HCT116 (cell line): Measurements from ENCODE around the gene ATAD3A. TPM values are rescaled to one million over a fixed set of nuclear protein-coding genes. Genes with fewer than 3 reads are reported as not detected.
A peak's percentile ranks its signal among the peaks of the same experiment; 100 is the strongest.
"Not testable (repeated sequence)": the region's sequence is repeated elsewhere in the genome, so short reads cannot be mapped to it uniquely, and the experiment has no call there.

ENCODE experiments used
- ATAC-seq: fragments of 200-7000 bp; cut with Tn5 transposase; 2 replicates; pipeline ENCODE4 v1.9.1; 2020; ENCODE audit warnings: mild to moderate bottlenecking, moderate library complexity
- BruUV-seq: library from RNA; stranded (reverse); fragments of 400-500 nt; replicated peaks from 2 replicates; lab custom pipeline; 2021; lab: Mats Ljungman, UMichigan
- CTCF ChIA-PET: fragments of 300-600 bp; sonication (Branson Sonifier 250); formaldehyde crosslinking; loops from one replicate; lab custom pipeline; 2021; ENCODE audit warnings: antibody characterized with exemption; lab: Charles Lee
- POLR2A ChIA-PET: fragments of 300-600, 350-600 bp; sonication (Branson Sonifier 250); formaldehyde crosslinking; loops from one replicate; lab custom pipeline; 2021; ENCODE audit warnings: antibody characterized with exemption; lab: Charles Lee
- RAD21 ChIA-PET, 2 experiments: fragments of 300-600 bp; sonication (Branson Sonifier 250); formaldehyde crosslinking; loops; one replicate each; lab custom pipeline; 2023; ENCODE audit warnings: low total read pairs in 2 of 2; ENCODE audit not compliant: uncharacterized antibody in 2 of 2, unreplicated experiment in 2 of 2, low non-redundant PET in 1 of 2; lab: Charles Lee
- DNase-seq: peaks from one replicate; pipeline ENCODE4 v3.0.0-alpha.2; 2010; ENCODE audit warnings: low read depth, low spot score
- H2AFZ ChIP-seq: fragments of 200-600 bp; shearing (Covaris generic), sonication (generic); 2 replicates; pipeline ENCODE4 v1.6.1; 2017; ENCODE audit warnings: low read depth, mixed run types, mixed read lengths, antibody characterized with exemption, low read length; ENCODE audit not compliant: poor library complexity, severe bottlenecking
- H3K27ac ChIP-seq: 2 replicates; pipeline ENCODE4 v1.5.1; 2012; ENCODE audit warnings: low read depth, low read length
- H3K27me3 ChIP-seq: fragments of 200-600 bp; sonication (generic); 2 replicates; pipeline ENCODE4 v1.6.1; 2016; ENCODE audit warnings: mixed run types, low read length, mixed read lengths; ENCODE audit not compliant: insufficient read depth
- H3K36me3 ChIP-seq, 2 experiments: fragments of 200-500 bp in 1 of 2; fragments of 200-600 bp in 1 of 2; sonication (Bioruptor generic) in 1 of 2; sonication (generic) in 1 of 2; 2 replicates each; pipeline versions ENCODE4 v1.5.1 to v1.6.1; 2014 to 2016; ENCODE audit warnings: low read length in 2 of 2, inconsistent platforms in 1 of 2, mixed read lengths in 1 of 2, mixed run types in 1 of 2; ENCODE audit not compliant: insufficient read depth in 2 of 2, control insufficient read depth in 1 of 2
- H3K4me1 ChIP-seq, 2 experiments: fragments of 200-600 bp in 1 of 2; sonication (generic) in 1 of 2; 2 replicates each; pipeline versions ENCODE4 v1.5.1 to v1.6.1; 2012 to 2017; ENCODE audit warnings: low read length in 2 of 2, inconsistent platforms in 1 of 2, mild to moderate bottlenecking in 1 of 2, mixed read lengths in 1 of 2, mixed run types in 1 of 2, moderate library complexity in 1 of 2; ENCODE audit not compliant: insufficient read depth in 2 of 2, control insufficient read depth in 1 of 2
- H3K4me2 ChIP-seq: fragments of 200-600 bp; sonication (generic); 2 replicates; pipeline ENCODE4 v1.6.1; 2017; ENCODE audit warnings: mixed run types, low read length, mixed read lengths
- H3K4me3 ChIP-seq, 2 experiments: fragments of 200-600 bp in 1 of 2; sonication (generic) in 1 of 2; replicated peaks in 1 of 2; 2 replicates each; pipeline ENCODE4 v1.5.1; 2011 to 2016; ENCODE audit warnings: low read length in 2 of 2, control low read depth in 1 of 2, low read depth in 1 of 2, mild to moderate bottlenecking in 1 of 2, mixed read lengths in 1 of 2, mixed run types in 1 of 2
- H3K79me2 ChIP-seq: fragments of 200-600 bp; sonication (generic); 2 replicates; pipeline ENCODE4 v1.6.1; 2017; ENCODE audit warnings: mild to moderate bottlenecking, mixed run types, low read length, moderate library complexity, mixed read lengths; ENCODE audit not compliant: insufficient read depth
- H3K9ac ChIP-seq: fragments of 200-600 bp; sonication (generic); 2 replicates; pipeline ENCODE4 v1.6.1; 2016; ENCODE audit warnings: low read length, mixed read lengths
- H3K9me2 ChIP-seq: fragments of 200-600 bp; sonication (generic), shearing (Covaris generic); 2 replicates; pipeline ENCODE4 v1.6.1; 2017; ENCODE audit warnings: mixed run types, mild to moderate bottlenecking, moderate library complexity; ENCODE audit not compliant: insufficient read depth
- H3K9me3 ChIP-seq, 2 experiments: fragments of 200-500 bp in 1 of 2; fragments of 200-600 bp in 1 of 2; sonication (Bioruptor generic) in 1 of 2; sonication (generic) in 1 of 2; 2 replicates each; pipeline ENCODE4 v1.6.1; 2014 to 2017; ENCODE audit warnings: low read length in 2 of 2, mixed read lengths in 2 of 2, inconsistent platforms in 1 of 2, low read depth in 1 of 2, mild to moderate bottlenecking in 1 of 2, mixed run types in 1 of 2, moderate library complexity in 1 of 2; ENCODE audit not compliant: control insufficient read depth in 1 of 2, insufficient read depth in 1 of 2
- H4K20me1 ChIP-seq: fragments of 200-600 bp; sonication (generic), shearing (Covaris generic); 2 replicates; pipeline ENCODE4 v1.6.1; 2017; ENCODE audit warnings: mixed run types, mild to moderate bottlenecking, moderate library complexity; ENCODE audit not compliant: insufficient read depth
- intact Hi-C: fragments of 100-400 bp; cut with micrococcal nuclease; formaldehyde crosslinking; loops from 2 replicates; pipeline ENCODE4 v1.10.0; 2022
- total RNA-seq: library from RNA; stranded (reverse); gene quantifications from one replicate; pipeline ENCODE4 v1.2.1, GENCODE V29; 2021; ENCODE audit not compliant: unreplicated experiment

Gene ATAD3A
- total RNA-seq, 1 experiment from 2014 or later: 92.3 TPM

- peak overlapping the region; percentile 42; the same call in 1 of the 2 replicates for H3K4me2 ChIP-seq
- H3K9me3 ChIP-seq, H3K27me3 ChIP-seq, DNase-seq, H2AFZ ChIP-seq, POLR2A ChIA-PET, H3K9ac ChIP-seq, RAD21 ChIA-PET, H4K20me1 ChIP-seq, BruUV-seq, H3K9me2 ChIP-seq, CTCF ChIA-PET, ATAC-seq, H3K27ac ChIP-seq: not testable (repeated sequence)
- peak overlapping the region in 1 of 2 experiments; percentile 11; a peak in 1 of 4 replicates for H3K4me3 ChIP-seq
- intact Hi-C loops: loop anchor here (5.0 kb wide), 1 partner anchor 59 kb away; the partner anchor contains the start of gene SSU72
- peaks cover 7 to 13% of the 10 kb centered on the region in 2 experiments; a peak in 3 of 4 replicates for H3K4me1 ChIP-seq
- H3K79me2 ChIP-seq: peaks cover 40% of the 10 kb centered on the region
- peaks cover 6 to 17% of the 10 kb centered on the region in 2 experiments; a peak in 3 of 4 replicates for H3K36me3 ChIP-seq
Measured at GRCh38 chr1:1513675-1514074, 1.7 kb downstream of the ATAD3A start.

GRCh38 chr1:1514376-1514775 is 2.4 kb downstream of the ATAD3A start:
- peaks cover 7 to 18% of the 10 kb centered on the region in 2 experiments; a peak in 3 of 4 replicates for H3K36me3 ChIP-seq
- intact Hi-C loops: loop anchor here (5.0 kb wide), 1 partner anchor 58 kb away; the partner anchor contains the start of gene SSU72
- RAD21 ChIA-PET, ATAC-seq, H3K27me3 ChIP-seq, H4K20me1 ChIP-seq, H3K4me3 ChIP-seq, H3K9me2 ChIP-seq, CTCF ChIA-PET, H2AFZ ChIP-seq, DNase-seq, POLR2A ChIA-PET, BruUV-seq, H3K4me2 ChIP-seq, H3K9me3 ChIP-seq, H3K27ac ChIP-seq, H3K9ac ChIP-seq: not testable (repeated sequence)
- peaks cover 7 to 13% of the 10 kb centered on the region in 2 experiments; a peak in 3 of 4 replicates for H3K4me1 ChIP-seq
- H3K79me2 ChIP-seq: peaks cover 40% of the 10 kb centered on the region

GRCh38 chr1:1516923-1517322 is 5.0 kb downstream of the ATAD3A start:
- ATAC-seq, H3K9ac ChIP-seq, H3K27me3 ChIP-seq, DNase-seq, BruUV-seq, H2AFZ ChIP-seq, POLR2A ChIA-PET, H3K4me1 ChIP-seq, H3K4me3 ChIP-seq, RAD21 ChIA-PET, H4K20me1 ChIP-seq, H3K9me3 ChIP-seq, H3K27ac ChIP-seq, intact Hi-C loops, H3K9me2 ChIP-seq, H3K4me2 ChIP-seq, CTCF ChIA-PET: not testable (repeated sequence)
- Histone ChIP-seq H3K36me3 (peaks cover 7 to 22% of the 10 kb centered on the region in 2 experiments; a peak in 3 of 4 replicates), H3K79me2 (peaks cover 44% of the 10 kb centered on the region)
